H1 (cell line): ENCODE results near the gene MAGEA1. TPM values are rescaled to one million over a fixed set of nuclear protein-coding genes. Genes with fewer than 3 reads are reported as not detected.

ENCODE experiments used
- CBX8 ChIP-seq: fragments of 300-800, 300-1000 bp; sonication (generic); IDR thresholded peaks from 2 replicates; pipeline ENCODE4 v1.7.1; 2016; ENCODE audit warnings: low read depth, low read length, borderline replicate concordance
- CHD7 ChIP-seq: fragments of 300-600 bp; sonication (generic); IDR thresholded peaks from 2 replicates; pipeline ENCODE4 v1.7.1; 2012; ENCODE audit warnings: low read length, moderate library complexity, mild to moderate bottlenecking, inconsistent platforms; ENCODE audit not compliant: insufficient replicate concordance
- HDAC2 ChIP-seq, 2 experiments: fragments of 300-600 bp in 1 of 2; sonication (generic) in 1 of 2; IDR thresholded peaks; 2 replicates each; pipeline ENCODE4 v1.6.1; 2011 to 2012; ENCODE audit warnings: low read depth in 2 of 2, low read length in 2 of 2, mild to moderate bottlenecking in 2 of 2, moderate library complexity in 2 of 2, borderline replicate concordance in 1 of 2, inconsistent platforms in 1 of 2
- JUND ChIP-seq: IDR thresholded peaks from 2 replicates; pipeline ENCODE4 v1.6.1; 2011; ENCODE audit warnings: mild to moderate bottlenecking, improper control_type of control experiment, low read length
- MAX ChIP-seq: IDR thresholded peaks from 2 replicates; pipeline ENCODE4 v1.6.1; 2012; ENCODE audit warnings: inconsistent platforms
- RFX5 ChIP-seq: IDR thresholded peaks from 2 replicates; pipeline ENCODE4 v1.6.1; 2011; ENCODE audit warnings: low read depth, low read length, improper control_type of control experiment, borderline replicate concordance
- TCF12 ChIP-seq: IDR thresholded peaks from 2 replicates; pipeline ENCODE4 v1.6.1; 2011; ENCODE audit warnings: low read depth, mild to moderate bottlenecking, low read length
- YY1 ChIP-seq: IDR thresholded peaks from 2 replicates; pipeline ENCODE4 v1.6.1; 2011; ENCODE audit warnings: low read depth, mild to moderate bottlenecking, low read length
- polyA plus RNA-seq, 7 experiments: library from polyadenylated mRNA; depleted of rRNA in 3 of 7; stranded (reverse) in 5 of 7; unstranded in 2 of 7; fragments of >200 nt in 5 of 7; fragments of 200-250 nt in 2 of 7; gene quantifications; 1 replicate in 5 of 7; 2 replicates in 1 of 7; 4 replicates in 1 of 7; pipeline versions ENCODE4 v1.2.1 to v1.2.3, GENCODE V29; 2011 to 2013; ENCODE audit warnings: missing spikeins in 2 of 7, mixed read lengths in 2 of 7
- total RNA-seq: library from RNA; stranded (reverse); fragmentation: NEBNext Ultra II Directional; extraction: Animal tissue kit (Norgen Biotek cat#: 25700); gene quantifications from 2 replicates; pipeline ENCODE4 v1.2.1, GENCODE V29; 2021

The MAGEA1 gene
- total and polyA plus RNA-seq, 2 of the 8 experiments (the other 6 are each of a cell fraction or from before 2014, with no cell fraction given) = not detected

GRCh38 chrX:153214934-153215333 is 35.9 kb downstream of the MAGEA1 start (continued):
- TF ChIP-seq CHD7 (no peak), TCF12 (no peak), MAX (no peak), HDAC2 (IDR thresholded peaks at IDR 0.05; ENCODE audit: borderline replicate concordance in 1 of 2, low read depth in 2 of 2, low read length in 2 of 2) (no peak), JUND (no peak), CBX8 (no peak), RFX5 (no peak), YY1 (no peak)
